NOMO-1 treated with dmso at 0.1 percent for 144 hours (cell line): ENCODE data around the gene TK1.

ENCODE experiments used
- DNase-seq: peaks from one replicate; lab custom pipeline; 2025; ENCODE audit not compliant: unreplicated experiment; lab: John Stamatoyannopoulos, UW

The TK1 gene

DNA sequence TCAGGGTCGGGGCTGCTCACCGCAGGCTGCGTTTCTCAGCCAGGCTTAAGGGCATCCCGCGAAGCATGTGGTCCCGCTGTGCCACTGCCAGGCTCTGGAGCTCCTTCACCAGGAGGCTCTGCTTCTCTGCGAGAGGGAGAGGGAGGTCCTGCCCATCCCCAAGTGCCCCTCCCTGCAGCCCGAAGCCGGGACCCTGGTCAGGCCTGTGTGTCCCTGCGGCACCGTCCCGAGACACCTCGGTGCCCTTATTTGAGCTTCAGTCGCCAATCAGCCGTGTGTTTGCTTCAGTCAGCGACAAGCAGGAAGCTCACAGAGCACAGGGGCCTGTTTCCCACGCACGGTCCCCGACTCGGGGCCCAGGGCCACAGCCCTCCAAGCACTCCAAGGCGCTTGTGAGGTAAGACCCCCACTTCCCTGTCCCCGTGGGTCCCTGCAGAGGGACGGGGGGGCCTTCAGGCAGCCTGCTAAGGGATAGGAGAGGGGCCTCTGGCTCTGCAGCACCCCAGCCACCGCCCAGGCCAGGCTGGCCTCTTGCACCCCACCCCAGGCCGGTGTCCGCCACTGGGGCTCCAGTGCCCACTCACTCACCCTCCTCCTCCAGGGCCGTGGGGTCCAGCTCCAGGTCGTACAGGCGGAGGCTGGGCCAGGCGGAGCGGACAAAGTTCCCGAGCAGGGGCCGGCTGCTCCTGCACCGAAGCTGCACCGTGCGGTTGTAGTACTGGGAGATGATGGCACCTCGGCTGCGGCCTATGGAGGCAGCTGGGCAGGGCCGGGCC lies 61.5 kb downstream of the TK1 start:
- no peak for DNase-seq

DNA sequence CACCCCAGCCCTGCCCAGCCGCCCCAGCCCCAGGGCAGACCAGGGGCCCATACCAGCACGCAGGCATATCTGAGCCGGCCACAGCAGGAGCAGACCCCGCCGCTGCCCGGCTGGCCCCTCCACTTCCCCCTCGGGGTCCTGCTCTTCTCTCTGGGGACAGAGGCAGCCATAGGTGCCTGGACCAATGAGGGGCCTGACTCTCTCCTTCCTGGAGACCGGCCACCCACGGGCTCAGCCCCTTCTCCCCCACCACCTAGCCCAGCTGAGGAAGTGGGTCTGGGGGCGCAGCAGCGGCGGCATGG lies 62.1 kb downstream of the TK1 start:
- DNase-seq, result no peak
